ENCODE measurements around the gene PEAK1.

Gene PEAK1

GRCh38 chr15:77068633-77069032 is 351.3 kb downstream of the PEAK1 start:
- H3K27me3 ChIP-seq: no peaks in the 10 kb centered on the region
- no peaks in the 10 kb centered on the region for H3K36me3 ChIP-seq
- intact Hi-C loops (cut with DNase I; ENCODE audit: low total_unique reads): no loop called here
- no peak overlapping the region for H3K27ac ChIP-seq
- no peak overlapping the region for H3K4me3 ChIP-seq
- TF ChIP-seq CTCF (IDR thresholded peaks at IDR 0.05): no peak
- H3K9me3 ChIP-seq: no peaks in the 10 kb centered on the region
- no peak for DNase-seq
- peaks cover 0 to 46% (median 5%) of the 10 kb centered on the region in 4 donors for H3K4me1 ChIP-seq

GRCh38 chr15:77067691-77068367 is 352.1 kb downstream of the PEAK1 start:
- DNase-seq: no peak
- Histone ChIP-seq H3K4me3 (no peak overlapping the region), H3K9me3 (no peaks in the 10 kb centered on the region), H3K4me1 (peaks cover 0 to 46% (median 5%) of the 10 kb centered on the region in 4 donors), H3K27me3 (no peaks in the 10 kb centered on the region), H3K27ac (no peak overlapping the region), H3K36me3 (no peaks in the 10 kb centered on the region)
- intact Hi-C loops (cut with DNase I; ENCODE audit: low total_unique reads): no loop called here
- no peak for TF ChIP-seq CTCF (IDR thresholded peaks at IDR 0.05)

GRCh38 chr15:77066971-77067690 is 352.8 kb downstream of the PEAK1 start:
- no peak for TF ChIP-seq CTCF (IDR thresholded peaks at IDR 0.05)

GRCh38 chr15:77064539-77065308 is 355.2 kb downstream of the PEAK1 start:
- Histone ChIP-seq H3K27me3 (no peaks in the 10 kb centered on the region), H3K9me3 (no peaks in the 10 kb centered on the region), H3K27ac (no peak overlapping the region), H3K4me3 (no peak overlapping the region), H3K4me1 (peaks cover 0 to 67% (median 24%) of the 10 kb centered on the region in 4 donors), H3K36me3 (no peaks in the 10 kb centered on the region)
- intact Hi-C loops (cut with DNase I; ENCODE audit: low total_unique reads): no loop called here
- no peak for DNase-seq
- TF ChIP-seq CTCF (IDR thresholded peaks at IDR 0.05): no peak

More at GRCh38 chr15:77066971-77067690, 352.8 kb downstream of the PEAK1 start:
- intact Hi-C loops (cut with DNase I; ENCODE audit: low total_unique reads): no loop called here
- Histone ChIP-seq H3K9me3 (no peaks in the 10 kb centered on the region), H3K27me3 (no peaks in the 10 kb centered on the region), H3K36me3 (no peaks in the 10 kb centered on the region), H3K4me1 (peaks cover 0 to 50% (median 7%) of the 10 kb centered on the region in 4 donors), H3K4me3 (no peak overlapping the region), H3K27ac (no peak overlapping the region)
- DNase-seq: no peak

GRCh38 chr15:77064063-77064462 is 355.8 kb downstream of the PEAK1 start:
- DNase-seq: no peak
- Histone ChIP-seq H3K4me1 (peaks cover 0 to 65% (median 24%) of the 10 kb centered on the region in 4 donors), H3K4me3 (no peak overlapping the region), H3K27me3 (no peaks in the 10 kb centered on the region), H3K36me3 (no peaks in the 10 kb centered on the region), H3K9me3 (no peaks in the 10 kb centered on the region), H3K27ac (no peak overlapping the region)
- no peak for TF ChIP-seq CTCF (IDR thresholded peaks at IDR 0.05)
- intact Hi-C loops (cut with DNase I; ENCODE audit: low total_unique reads): no loop called here

All from tibial artery (tissue), 4 donors.